Fibroblast of lung (primary cell): ENCODE measurements around the gene PARP3. TPM values are rescaled to one million over a fixed set of nuclear protein-coding genes. Genes with fewer than 3 reads are reported as not detected.

Experiments
- DNase-seq, 2 donors: peaks; one replicate each; pipeline versions ENCODE4 v3.0.0 to v3.0.0-alpha.2; 2010; ENCODE audit warnings: low read depth in 2 of 2
- H2AFZ ChIP-seq: 2 replicates; pipeline ENCODE4 v1.5.1; 2012; ENCODE audit warnings: low read length, control low read depth, inconsistent platforms
- H3K27ac ChIP-seq: 2 replicates; pipeline ENCODE4 v1.5.1; 2011; ENCODE audit warnings: low read length, control low read depth; ENCODE audit not compliant: insufficient read depth
- H3K27me3 ChIP-seq: 2 replicates; pipeline ENCODE4 v1.5.1; 2011; ENCODE audit warnings: mild to moderate bottlenecking, low read length; ENCODE audit not compliant: control insufficient read depth, insufficient read depth
- H3K36me3 ChIP-seq: 2 replicates; pipeline ENCODE4 v1.5.1; 2011; ENCODE audit warnings: low read length; ENCODE audit not compliant: control insufficient read depth, insufficient read depth
- H3K4me1 ChIP-seq: 2 replicates; pipeline ENCODE4 v1.5.1; 2011; ENCODE audit warnings: low read length; ENCODE audit not compliant: control insufficient read depth, insufficient read depth; ENCODE audit errors: extremely low read depth
- H3K4me2 ChIP-seq: 2 replicates; pipeline ENCODE4 v1.5.1; 2011; ENCODE audit warnings: low read length, control low read depth; ENCODE audit not compliant: insufficient read depth; ENCODE audit errors: extremely low read depth
- H3K4me3 ChIP-seq, 4 experiments: fragments of 200-600 bp in 1 of 4; sonication (generic) in 1 of 4; replicated peaks in 1 of 4; 2 replicates each; pipeline ENCODE4 v1.5.1; 2011 to 2016; ENCODE audit warnings: low read length in 4 of 4, low read depth in 3 of 4, mild to moderate bottlenecking in 3 of 4, control low read depth in 2 of 4, inconsistent platforms in 1 of 4, mixed read lengths in 1 of 4; ENCODE audit not compliant: insufficient read depth in 1 of 4; ENCODE audit errors: control extremely low read depth in 1 of 4
- H3K79me2 ChIP-seq: 2 replicates; pipeline ENCODE4 v1.5.1; 2012; ENCODE audit warnings: mild to moderate bottlenecking, low read length, inconsistent platforms; ENCODE audit not compliant: control insufficient read depth, insufficient read depth
- H3K9ac ChIP-seq: 2 replicates; pipeline ENCODE4 v1.5.1; 2011; ENCODE audit warnings: mild to moderate bottlenecking, low read length, control low read depth; ENCODE audit not compliant: insufficient read depth
- H3K9me3 ChIP-seq: 2 replicates; pipeline ENCODE4 v1.5.1; 2012; ENCODE audit warnings: low read depth, low read length; ENCODE audit not compliant: control insufficient read depth, insufficient read depth
- H4K20me1 ChIP-seq: 2 replicates; pipeline ENCODE4 v1.5.1; 2011; ENCODE audit warnings: low read length; ENCODE audit not compliant: control insufficient read depth, insufficient read depth; ENCODE audit errors: extremely low read depth
- CTCF ChIP-seq, 2 donors: IDR thresholded peaks in 1 of 2; conservative IDR thresholded peaks in 1 of 2; 1 replicate in 1 of 2; 2 replicates in 1 of 2; pipeline ENCODE4 v1.5.1; 2011 to 2012; ENCODE audit warnings: low read length in 2 of 2, control low read depth in 1 of 2, inconsistent platforms in 1 of 2, low read depth in 1 of 2, mild to moderate bottlenecking in 1 of 2
- EZH2 ChIP-seq: IDR thresholded peaks from 2 replicates; pipeline ENCODE4 v1.5.1; 2012; ENCODE audit warnings: low read length, control low read depth, mild to moderate bottlenecking; ENCODE audit errors: missing control alignments
- polyA minus RNA-seq: library from RNA; depleted of rRNA, polyadenylated mRNA; stranded (reverse); fragments of >200 nt; gene quantifications from 2 replicates; pipeline ENCODE4 v1.2.3, GENCODE V29; 2011; ENCODE audit warnings: low replicate concordance
- polyA plus RNA-seq, 2 donors: library from polyadenylated mRNA; depleted of rRNA in 1 of 2; stranded (reverse) in 1 of 2; unstranded in 1 of 2; fragments of >200 nt; gene quantifications; 2 replicates each; pipeline ENCODE4 v1.2.1, GENCODE V29; 2011 to 2012; ENCODE audit warnings: missing spikeins in 1 of 2
- total RNA-seq: library from RNA; depleted of rRNA; stranded (reverse); fragments of >200 nt; gene quantifications from 2 replicates; pipeline ENCODE4 v1.2.1, GENCODE V29; 2014

Gene PARP3
- 19.3 and 44.1 TPM in 2 replicates for total RNA-seq
- 13.3 and 22.8 TPM in 2 replicates for polyA plus RNA-seq
- polyA plus RNA-seq (2012) = 20.4 and 35.6 TPM in 2 replicates
- 12.9 and 37.8 TPM in 2 replicates for polyA minus RNA-seq

DNA sequence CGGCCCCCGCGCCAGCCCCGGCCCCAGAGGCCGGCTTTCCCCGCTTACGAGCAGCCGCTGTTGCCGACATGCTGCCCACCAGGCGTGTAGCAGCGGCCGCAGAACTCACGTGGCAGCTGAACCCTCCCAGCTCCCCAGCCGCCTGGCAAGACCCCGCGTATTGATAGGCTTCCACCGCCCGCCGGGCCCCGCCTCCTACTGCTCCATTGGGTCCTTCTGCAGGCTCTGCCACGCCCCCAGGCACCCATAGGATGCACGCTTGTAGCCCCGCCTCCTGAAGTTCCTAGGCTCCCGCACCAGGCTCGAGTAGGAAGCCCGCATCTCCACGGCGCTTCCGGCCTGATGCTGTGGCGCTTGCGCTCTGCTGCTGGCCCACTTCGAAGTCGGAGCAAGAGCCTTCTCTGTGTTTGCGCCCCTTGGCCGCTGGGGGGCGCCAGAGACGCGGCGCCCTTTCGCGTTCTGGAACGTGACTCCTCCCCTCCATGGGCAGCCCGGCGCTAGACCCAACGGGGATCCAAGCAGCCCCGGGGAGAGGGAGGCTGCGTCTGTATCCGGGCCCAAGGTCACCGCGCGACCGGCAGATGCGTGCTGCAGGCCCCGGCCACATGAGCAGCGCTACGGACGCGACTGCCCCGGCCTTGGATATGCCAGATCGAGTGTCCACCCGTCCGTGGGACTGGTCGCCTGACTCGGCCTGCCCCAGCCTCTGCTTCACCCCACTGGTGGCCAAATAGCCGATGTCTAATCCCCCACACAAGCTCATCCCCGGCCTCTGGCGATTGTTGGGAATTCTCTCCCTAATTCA lies at the start of gene PARP3, which contains the start of gene RRP9:
TSS of gene PARP3 (plus strand) at position 566 of the 805 bp plus-strand sequence. CDS start 993 bp downstream, outside the sequence.
TSS of gene RRP9 (minus strand) at position 107 of the 805 bp plus-strand sequence. CDS start at position 70, 37 bp downstream.
- H3K4me2 ChIP-seq = peak within 1 kb of the TSS; percentile 91
- peaks cover 15% of the 10 kb centered on the region for H3K4me1 ChIP-seq
- no peaks in the 10 kb centered on the region for H3K9me3 ChIP-seq
- H2AFZ ChIP-seq = peak within 1 kb of the TSS; percentile 82
- H4K20me1 ChIP-seq = no peaks in the 10 kb centered on the region
- H3K27me3 ChIP-seq = no peaks in the 10 kb centered on the region
- H3K27ac ChIP-seq = peak within 1 kb of the TSS; percentile 94
- H3K79me2 ChIP-seq = peaks cover 19% of the 10 kb centered on the region
- peak within 1 kb of the TSS; percentile 84 for H3K9ac ChIP-seq
- DNase-seq = peak; percentile 100
- peaks cover 4% of the 10 kb centered on the region for H3K36me3 ChIP-seq
- peak within 1 kb of the TSS; percentile 46 to 90 (median 64) for H3K4me3 ChIP-seq
- no peak for TF ChIP-seq EZH2
- peak; percentile 94 to 96 for TF ChIP-seq CTCF (conservative IDR thresholded peaks at IDR 0.05 in 1 of 2, IDR thresholded peaks at IDR 0.05 in 1 of 2; ENCODE audit: low read depth in 1 of 2, low read length in 2 of 2)

DNA sequence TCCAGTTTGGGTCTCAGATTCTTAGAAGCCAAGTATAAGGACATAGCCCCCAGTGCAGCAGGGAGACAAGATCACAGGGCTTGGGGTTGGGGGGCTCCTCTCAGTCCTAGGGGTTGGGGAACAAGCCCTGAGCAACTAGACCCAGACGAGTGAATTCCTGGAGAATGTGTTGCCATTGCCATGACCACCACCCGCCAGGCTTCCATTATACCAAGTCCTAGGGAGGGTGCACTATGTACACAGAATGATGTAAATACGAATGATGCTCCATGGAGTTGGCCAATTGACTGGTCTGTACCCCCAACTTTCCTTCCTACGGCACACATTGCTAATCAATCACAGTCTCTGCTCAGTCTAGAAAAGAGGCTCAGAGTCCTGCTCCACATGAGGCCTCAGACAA lies 47.8 kb upstream of the PARP3 start:
- DNase-seq = no peak
- H3K27ac ChIP-seq = no peak overlapping the region
- H2AFZ ChIP-seq = no peak overlapping the region
- H3K9ac ChIP-seq = no peak overlapping the region
- H3K79me2 ChIP-seq = no peaks in the 10 kb centered on the region
- H3K36me3 ChIP-seq = no peaks in the 10 kb centered on the region
- H3K9me3 ChIP-seq = no peaks in the 10 kb centered on the region
- no peak overlapping the region for H3K4me2 ChIP-seq
- H3K4me1 ChIP-seq = no peaks in the 10 kb centered on the region
- H4K20me1 ChIP-seq = no peaks in the 10 kb centered on the region
- no peak overlapping the region for H3K4me3 ChIP-seq
- H3K27me3 ChIP-seq = no peaks in the 10 kb centered on the region
- TF ChIP-seq EZH2 (no peak), CTCF (conservative IDR thresholded peaks at IDR 0.05 in 1 of 2, IDR thresholded peaks at IDR 0.05 in 1 of 2; ENCODE audit: low read depth in 1 of 2, low read length in 2 of 2) (no peak)

DNA sequence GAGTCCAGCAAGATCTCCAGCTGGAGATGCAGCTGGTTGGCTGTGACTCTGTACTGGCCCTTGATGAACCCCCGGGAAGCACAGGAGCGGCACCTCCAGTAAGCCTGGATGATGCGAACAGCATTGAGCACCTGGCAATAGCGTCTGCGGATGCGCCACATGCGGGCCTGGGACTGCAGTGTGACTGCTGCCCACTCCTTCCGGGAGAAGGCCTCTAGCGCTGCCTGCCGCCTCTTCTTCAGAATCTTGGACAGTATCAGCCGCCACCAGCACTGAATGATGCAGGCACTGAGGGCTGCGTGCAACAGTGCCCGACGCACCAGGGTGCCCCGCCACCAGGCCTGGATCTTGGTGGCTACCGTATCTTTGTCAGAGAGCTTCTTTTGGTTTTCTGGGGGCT lies 47.2 kb upstream of the PARP3 start:
- no peak overlapping the region for H3K4me2 ChIP-seq
- H3K79me2 ChIP-seq = no peaks in the 10 kb centered on the region
- H3K27me3 ChIP-seq = no peaks in the 10 kb centered on the region
- H3K9me3 ChIP-seq = no peaks in the 10 kb centered on the region
- H4K20me1 ChIP-seq = no peaks in the 10 kb centered on the region
- H3K36me3 ChIP-seq = no peaks in the 10 kb centered on the region
- H3K4me3 ChIP-seq = no peak overlapping the region
- H3K27ac ChIP-seq = no peak overlapping the region
- no peak overlapping the region for H3K9ac ChIP-seq
- DNase-seq = no peak
- no peaks in the 10 kb centered on the region for H3K4me1 ChIP-seq
- H2AFZ ChIP-seq = no peak overlapping the region
- TF ChIP-seq EZH2 = no peak
- no peak for TF ChIP-seq CTCF (conservative IDR thresholded peaks at IDR 0.05 in 1 of 2, IDR thresholded peaks at IDR 0.05 in 1 of 2; ENCODE audit: low read depth in 1 of 2, low read length in 2 of 2)
